ENCODE measurements around the gene NEURL1B.
A peak's percentile ranks its signal among the peaks of the same experiment; 100 is the strongest.
"Not testable (repeated sequence)": the region's sequence is repeated elsewhere in the genome, so short reads cannot be mapped to it uniquely, and the experiment has no call there.

NEURL1B gene

DNA sequence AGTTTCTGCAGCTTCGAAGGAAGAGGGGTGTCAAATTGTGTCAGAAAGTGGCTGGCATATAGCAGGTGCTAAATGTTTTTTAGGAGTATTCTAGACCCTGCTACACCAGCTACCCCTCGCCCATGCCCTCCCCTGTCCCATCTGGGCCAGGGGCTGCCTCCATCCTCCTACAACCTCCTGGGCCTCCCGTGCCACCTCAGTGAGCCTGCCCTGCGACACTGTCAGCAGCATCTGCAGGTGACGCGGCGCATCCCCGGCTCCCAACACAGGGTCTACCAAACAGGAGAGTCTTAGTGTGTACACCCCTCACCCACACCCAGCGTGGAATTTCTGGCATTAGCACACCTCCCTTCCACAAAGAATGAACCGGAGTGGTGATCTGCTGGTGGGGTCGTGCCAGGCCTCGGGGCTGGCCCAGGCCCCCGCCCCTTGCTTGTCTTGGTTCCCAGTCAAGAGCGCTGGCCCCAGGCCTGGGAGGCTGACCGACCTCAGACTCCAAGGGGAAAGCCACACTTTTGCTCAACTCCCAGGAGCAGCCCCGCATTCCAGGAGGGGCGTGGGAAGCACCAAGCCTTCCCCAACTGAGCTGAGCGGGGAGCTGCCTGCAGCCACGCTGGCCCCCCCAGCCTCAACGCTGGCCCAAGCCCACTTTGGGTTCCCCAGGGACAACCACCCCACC, 55.2 kb downstream of the NEURL1B start:
- DNase-seq (ENCODE audit: low read depth), result no peak

DNA sequence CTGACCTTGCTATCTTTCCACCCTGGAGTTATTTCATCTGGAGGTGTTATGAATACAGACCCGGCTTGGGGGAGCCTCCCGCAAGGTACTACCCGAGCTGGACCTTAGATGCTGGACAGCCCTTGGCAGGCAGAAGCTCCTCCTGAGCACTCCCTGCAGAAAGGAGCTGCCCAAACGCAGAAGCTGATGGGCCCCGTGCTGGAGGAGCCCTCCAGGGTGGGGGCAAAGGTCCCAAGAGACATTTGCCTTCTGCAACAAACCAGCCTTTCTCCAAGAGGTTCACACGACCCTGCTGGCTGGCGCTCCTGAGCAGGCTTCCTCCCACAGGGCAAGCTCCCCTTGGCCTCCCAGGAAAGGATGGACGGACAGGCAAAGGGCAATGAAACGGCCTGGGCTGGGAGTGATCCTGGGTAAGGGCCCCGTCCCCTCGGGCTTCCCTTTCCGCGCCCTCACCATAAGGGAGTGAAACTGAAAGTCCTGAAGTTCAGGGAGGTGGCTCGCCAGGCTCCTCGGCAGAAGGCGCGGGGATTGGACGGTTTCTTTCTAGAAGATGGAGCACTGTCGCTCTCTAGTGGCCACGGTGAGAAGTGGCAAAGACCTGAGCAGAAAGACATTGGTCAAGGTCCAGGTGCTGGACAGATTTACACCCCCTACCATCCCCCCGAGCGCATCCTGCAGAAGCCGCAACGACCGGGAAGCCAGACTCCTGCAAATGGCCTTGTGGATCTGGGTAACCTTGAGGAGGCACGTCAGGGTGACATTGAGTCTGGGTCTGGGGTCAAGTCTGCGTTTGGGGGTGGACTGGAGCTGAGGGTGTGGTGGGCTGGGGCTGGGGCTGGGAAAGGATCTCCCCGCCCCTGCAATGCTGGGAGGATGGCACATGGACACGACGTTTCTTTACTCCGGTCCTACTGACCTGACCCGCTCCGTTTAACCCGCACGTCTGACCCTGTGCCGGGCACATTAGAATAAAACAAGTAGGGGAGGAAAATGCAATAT, 56.4 kb downstream of the NEURL1B start:
- DNase-seq (ENCODE audit: low read depth), result peak; percentile 68

DNA sequence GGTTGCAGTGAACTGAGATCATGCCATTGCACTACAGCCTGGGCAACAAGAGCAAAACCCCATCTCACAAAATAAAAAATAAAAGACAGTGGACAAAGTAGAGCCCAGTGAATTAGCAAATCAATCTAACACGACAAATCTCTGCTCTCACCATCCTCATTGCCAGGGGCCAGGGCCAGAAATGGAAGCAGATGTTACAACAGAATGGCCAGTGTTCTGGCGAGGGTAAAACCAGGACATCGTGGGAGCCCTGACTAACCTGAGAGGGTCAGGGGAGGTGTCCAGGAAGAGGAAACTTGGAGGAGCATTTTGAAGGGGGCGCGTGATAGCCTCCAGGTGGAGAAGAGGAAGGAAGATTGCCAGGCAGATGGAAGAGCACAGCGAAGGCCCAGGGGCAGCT, 58.4 kb downstream of the NEURL1B start:
- no peak for DNase-seq (ENCODE audit: low read depth)

DNA sequence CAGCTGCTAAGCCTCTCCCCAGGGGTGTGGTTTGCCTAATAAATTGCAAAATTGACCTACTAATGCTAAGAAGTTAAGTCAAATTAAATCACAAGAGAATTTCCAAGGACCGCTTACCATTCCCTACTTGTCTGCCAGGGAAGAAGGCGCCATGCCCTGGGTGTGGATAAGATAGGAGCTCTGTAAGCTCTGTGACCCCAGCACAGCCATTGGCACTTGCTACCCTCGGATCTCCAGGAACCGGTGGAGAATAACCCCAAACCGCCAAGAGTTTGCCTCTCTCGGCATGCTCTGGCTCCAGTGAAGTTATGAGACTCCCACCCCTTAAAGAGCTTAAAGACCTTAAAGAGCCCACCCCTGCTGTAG, 58.9 kb downstream of the NEURL1B start:
- DNase-seq (ENCODE audit: low read depth), result no peak

- DNase-seq (ENCODE audit: low read depth), result no peak
Observed at GRCh38 chr5:172700365-172701290, 59.6 kb downstream of the NEURL1B start.

DNA sequence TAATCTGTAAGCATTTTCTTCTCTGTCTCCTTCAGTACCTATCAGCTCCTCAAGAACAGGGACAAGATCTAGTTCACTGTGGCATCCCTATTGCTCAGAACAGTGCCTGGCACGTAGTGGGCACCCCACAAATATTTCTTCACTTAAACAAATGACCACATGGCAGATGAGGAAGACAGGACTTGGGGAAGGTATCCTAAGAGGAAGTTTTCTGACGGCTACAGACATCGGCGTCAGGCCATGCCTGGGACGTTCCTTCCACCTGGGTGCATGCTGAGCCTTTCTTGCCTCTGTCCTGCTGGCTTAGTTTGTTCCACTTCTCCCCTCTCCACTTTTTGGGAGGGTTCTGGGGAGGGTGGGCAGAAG, 60.2 kb downstream of the NEURL1B start:
- DNase-seq (ENCODE audit: low read depth), result no peak

GRCh38 chr5:172703952-172704351, 62.9 kb downstream of the NEURL1B start:
- no peak for DNase-seq (ENCODE audit: low read depth)

DNA sequence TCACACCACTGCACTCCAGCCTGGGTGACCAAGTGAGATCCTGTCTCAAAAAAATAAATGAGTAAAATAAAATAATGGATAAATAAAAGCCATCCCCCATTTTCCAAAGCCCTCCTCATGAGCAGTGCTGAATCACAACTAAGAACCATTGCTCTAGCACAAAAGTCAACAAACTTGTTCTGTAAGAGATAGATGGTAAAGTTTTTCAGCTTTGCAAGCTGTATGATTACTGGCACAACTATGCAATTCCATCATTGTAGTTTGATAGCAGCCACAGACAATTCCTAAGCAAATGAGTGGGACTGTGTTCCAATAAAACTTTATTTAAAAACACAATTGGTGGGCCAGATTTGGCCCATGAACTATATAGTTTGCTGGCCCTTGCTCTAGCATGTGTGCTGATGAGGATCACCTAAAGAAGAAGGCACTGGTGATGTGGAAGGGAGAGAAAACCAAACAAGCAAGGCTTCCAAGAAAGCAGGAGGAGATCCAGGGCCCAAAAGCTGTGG, 64.6 kb downstream of the NEURL1B start:
- no peak for DNase-seq (ENCODE audit: low read depth)

DNA sequence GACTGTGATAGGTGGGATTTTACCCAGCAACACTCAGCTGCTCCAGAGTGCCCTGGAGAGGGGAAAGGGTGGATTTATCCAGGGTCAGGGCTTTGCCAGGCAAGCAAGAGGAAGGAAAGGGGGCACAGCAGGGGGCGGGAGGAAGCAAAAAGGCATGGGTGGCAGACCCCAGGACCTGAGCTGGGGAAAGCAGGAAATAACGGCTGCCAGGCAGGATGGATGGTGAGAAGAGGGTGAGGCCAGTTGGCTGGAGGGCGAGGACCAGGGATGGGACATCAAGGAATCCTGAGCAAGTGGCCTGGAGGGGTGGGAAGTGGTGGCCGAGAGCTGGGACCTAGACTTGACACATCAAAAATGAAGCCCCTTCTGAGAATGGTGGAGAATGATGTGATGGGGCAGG, 65.7 kb downstream of the NEURL1B start:
- no peak for DNase-seq (ENCODE audit: low read depth)

DNA sequence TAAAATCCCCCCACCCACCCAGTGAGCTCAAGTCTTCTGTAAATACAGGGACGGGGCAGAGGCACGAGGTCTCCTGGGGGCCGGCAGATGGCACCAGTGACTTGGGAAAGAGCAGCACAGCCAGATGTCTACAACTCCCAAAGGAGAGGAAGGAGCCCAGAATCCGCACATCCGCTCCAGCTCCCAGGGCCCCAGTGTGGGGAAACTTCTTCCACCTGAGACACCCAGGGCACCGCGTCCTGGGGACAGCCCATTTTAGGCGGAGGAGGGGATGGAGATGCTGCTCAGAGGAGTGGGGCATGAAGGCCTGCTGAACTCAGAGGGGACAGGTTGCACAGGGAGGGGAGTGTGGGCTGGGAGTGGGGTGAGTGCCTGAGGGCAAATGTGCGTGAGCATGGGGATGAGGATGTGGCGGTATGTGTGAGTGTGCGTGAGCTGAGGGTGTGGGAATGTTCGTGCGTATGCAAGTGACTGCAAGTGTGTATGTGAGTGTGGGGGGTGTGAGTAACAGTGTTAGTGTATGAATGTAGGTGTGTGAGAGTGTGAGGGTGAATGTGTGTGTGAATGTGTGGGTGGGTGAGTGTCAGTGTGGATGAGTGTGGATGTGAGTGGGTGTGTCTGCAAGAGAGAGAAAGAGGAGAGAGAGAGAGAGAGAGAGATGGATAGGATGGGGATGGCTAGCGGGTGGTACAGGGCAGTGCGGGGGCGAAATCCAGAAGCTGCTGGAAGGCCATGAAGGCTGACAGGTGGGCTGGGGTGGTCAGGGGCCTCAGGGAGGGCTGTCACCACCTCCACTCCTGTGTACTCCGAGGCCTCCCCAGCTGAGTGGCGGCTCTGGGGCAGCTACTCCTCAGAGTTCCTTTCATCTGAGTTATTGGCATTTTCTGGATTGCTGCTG, 66.5 kb downstream of the NEURL1B start:
- no peak for DNase-seq (ENCODE audit: low read depth)

DNA sequence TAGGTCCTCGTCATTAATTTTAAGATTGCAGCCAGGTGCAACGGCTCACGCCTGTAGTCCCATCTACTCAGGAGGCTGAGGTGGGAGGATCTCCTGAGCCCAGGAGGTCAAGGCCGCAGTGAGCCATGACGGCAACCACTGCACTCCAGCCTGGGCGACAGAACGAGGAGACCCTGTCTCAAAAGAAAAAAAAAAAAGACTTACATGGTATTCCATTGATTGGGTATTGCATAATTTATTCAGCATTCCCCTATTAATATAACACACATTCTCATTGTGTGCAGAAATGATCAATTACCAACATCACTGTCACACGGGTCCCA, 67.1 kb downstream of the NEURL1B start:
- no peak for DNase-seq (ENCODE audit: low read depth)

DNA sequence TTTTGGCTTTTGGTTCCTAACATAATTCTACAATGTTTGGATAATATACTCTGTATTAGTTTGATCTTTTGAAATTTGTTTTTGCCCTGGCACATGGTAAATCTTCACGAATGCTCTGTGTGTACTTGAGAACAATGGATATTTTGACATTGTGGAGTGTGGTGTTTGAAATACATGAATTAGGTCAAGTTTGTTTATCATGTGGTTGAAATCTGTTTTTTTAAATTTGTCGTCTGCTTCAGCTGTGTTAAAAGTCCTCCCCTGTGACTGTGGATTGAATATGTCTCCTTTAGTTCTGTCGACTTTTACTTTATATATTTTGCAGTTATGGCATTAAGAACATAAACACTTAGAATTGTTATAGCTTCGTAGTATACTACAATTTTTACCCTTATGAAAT, 69.6 kb downstream of the NEURL1B start:
- no peak for DNase-seq (ENCODE audit: low read depth)

DNA sequence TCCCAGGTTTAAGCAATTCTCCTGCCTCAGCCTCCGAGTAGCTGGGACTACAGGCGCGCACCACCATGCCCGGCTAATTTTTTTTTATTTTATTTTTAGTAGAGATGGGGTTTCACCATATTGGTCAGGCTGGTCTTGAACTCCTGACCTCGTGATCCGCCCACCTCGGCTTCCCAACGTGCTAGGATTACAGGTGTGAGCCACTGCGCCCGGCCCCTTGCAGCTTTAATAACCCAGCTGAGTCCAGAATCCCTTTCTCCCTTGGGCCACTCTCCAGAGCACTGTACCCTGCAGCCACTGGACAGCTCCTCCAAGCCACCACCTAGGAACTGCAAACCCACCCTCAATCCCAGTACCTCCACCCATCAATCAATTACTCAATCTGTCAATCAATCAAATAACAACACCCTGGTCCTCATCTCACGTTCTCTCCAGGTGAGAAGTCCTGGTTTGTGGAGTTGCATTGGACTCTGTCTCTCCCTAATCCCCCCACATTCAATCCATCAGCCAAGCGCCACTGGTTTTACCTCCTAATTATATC, 70.3 kb downstream of the NEURL1B start:
- not testable (repeated sequence) for DNase-seq (ENCODE audit: low read depth)

- no peak for DNase-seq (ENCODE audit: low read depth)
Observed at GRCh38 chr5:172712610-172713009, 71.5 kb downstream of the NEURL1B start.

DNA sequence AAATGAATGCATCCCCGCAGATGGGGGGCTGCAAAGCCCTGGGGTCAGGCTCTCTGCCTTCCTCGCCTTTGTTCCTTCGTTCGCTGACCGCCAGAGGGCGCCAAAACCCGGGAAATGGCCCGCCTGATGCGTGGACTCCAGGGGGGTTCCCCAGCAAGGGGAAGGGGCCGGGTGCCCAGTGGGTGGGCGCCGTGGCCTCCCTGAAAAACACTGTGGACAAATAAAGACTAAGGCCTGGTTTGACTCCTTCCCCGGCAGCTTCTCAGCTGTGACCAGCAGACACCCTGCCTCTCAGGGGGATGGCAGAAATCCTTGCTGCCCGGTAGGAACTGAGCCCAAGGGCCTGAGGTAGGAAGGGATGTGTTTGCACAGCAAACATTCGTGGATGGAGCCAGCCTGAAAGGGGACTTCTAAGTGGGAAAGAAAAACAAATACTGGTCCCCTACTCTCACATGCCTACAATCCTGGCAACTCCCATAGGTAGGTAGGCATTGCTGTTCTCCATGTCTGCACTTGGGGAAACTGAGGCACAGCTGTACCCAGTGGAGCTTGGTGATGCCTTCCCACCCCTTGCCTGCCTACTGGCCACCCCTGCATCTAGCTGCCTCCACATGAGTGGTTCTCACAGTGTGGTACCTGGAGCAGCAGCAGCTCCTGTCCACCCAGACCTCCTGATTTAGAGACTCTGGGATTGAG, 72.2 kb downstream of the NEURL1B start:
- DNase-seq (ENCODE audit: low read depth), result peak; percentile 68

- no peak for DNase-seq (ENCODE audit: low read depth)
Observed at GRCh38 chr5:172713809-172714490, 72.9 kb downstream of the NEURL1B start.

- peak; percentile 52 for DNase-seq (ENCODE audit: low read depth)
Observed at GRCh38 chr5:172714491-172715420, 73.7 kb downstream of the NEURL1B start.

DNA sequence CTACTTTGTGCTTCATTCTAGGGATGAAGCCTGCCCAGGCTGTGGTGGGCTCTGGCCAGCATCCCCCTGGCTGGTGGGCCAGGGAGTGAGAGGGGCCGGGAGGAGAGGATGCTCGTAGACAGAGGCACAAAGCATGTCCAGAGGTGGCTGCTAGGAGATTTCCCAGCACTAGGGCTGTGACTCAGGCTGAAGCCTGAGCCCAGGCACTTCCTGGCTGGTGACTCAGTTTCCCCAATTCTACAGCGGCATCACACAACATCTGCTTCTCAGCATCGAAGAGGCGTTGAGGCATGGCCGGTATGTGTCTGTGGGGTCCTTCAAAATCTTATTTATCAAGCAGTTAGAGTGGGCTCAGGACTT, 74.3 kb downstream of the NEURL1B start:
- DNase-seq (ENCODE audit: low read depth), result no peak
